HG03060 (cell line): Measurements from ENCODE around the gene YES1.
"Not testable (repeated sequence)": the region's sequence is repeated elsewhere in the genome, so short reads cannot be mapped to it uniquely, and the experiment has no call there.

Experiments used
- ATAC-seq: cut with Tn5 transposase; IDR thresholded peaks from one replicate; pipeline ENCODE4 v1.9.1; 2021; ENCODE audit warnings: low read depth, moderate number of reproducible peaks; ENCODE audit not compliant: unreplicated experiment

Gene YES1

GRCh38 chr18:693466-694187 lies 118.4 kb downstream of the YES1 start:
- no peak for ATAC-seq

DNA sequence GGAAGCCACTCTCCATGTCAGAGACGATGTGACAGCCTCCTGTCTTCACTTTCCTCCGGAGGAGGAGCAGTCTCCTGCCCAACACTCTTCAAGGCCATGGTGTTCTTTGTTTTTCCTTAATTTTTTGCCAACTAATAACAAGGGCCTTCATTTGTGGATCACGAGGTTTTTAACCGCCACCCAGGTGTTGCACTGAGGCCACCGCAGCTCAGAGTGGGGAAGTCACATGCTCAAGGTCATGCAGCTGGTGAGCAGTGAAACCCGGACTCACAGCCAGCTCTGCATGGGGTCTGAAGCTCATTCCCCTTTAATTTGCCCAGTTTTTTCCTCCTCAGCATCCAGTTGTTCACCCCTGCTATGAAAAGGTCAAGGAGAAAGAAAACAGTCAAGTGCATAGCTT lies 119.2 kb downstream of the YES1 start:
- ATAC-seq: no peak

- no peak for ATAC-seq
These were observed 123.7 kb downstream of the YES1 start for GRCh38 chr18:688323-688722.

DNA sequence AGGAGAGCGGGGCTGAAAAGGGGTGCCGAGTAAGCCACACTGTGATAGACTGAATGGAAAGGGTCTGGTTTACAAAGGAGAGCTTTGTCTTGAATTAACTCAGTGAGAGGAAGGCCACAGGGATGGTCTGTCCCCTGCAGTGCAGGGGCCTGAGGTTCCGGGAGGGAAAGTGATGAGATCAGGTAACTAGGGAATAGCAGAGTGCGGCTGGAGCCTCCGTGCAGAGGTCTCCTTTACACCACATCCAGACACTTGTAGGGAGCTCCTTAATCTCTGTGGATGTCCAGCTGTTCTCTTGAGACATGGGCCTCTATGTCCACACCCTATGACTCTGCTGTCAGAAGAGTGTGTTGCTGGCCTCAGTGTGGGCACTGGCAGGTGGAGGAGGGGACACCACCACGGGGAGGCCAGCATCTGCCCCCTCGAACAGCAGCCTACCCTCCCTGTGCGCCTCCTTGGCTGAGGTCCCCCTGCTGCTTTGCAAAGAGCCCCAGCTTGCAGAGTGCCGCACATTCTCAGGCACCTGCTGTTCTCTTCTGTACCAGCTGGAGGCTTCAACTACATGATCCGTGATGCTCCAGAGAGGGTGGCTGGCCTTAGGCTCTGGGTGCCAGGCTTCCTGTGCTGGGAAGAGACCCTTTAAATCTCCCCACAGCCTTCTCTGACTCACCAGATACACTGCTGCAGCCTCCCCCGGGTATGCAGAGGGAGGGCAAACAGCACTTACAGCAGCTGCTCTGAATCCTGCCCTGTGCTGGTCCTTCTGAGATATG lies 125.5 kb downstream of the YES1 start:
- ATAC-seq: no peak

DNA sequence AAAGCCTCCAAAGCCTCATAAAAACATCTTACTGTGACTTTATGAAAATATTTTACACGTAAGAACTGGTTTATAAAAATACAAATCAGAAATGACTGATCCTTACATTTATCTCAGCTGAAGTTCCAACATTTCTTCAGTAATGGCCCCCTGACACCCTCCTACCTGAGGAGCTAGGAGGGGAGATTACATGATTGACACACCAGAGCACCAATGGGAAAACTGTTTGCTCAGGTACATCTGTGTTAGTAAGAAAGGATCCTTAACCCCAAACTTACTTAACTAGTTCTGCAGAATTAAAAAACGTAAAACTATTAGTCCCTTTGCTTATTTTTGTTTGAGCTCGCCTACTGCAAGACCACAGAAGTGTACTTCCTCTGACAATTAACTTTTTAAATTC lies 126.6 kb downstream of the YES1 start:
- no peak for ATAC-seq

- ATAC-seq: no peak
These were observed 128.5 kb downstream of the YES1 start for GRCh38 chr18:683531-683930.

DNA sequence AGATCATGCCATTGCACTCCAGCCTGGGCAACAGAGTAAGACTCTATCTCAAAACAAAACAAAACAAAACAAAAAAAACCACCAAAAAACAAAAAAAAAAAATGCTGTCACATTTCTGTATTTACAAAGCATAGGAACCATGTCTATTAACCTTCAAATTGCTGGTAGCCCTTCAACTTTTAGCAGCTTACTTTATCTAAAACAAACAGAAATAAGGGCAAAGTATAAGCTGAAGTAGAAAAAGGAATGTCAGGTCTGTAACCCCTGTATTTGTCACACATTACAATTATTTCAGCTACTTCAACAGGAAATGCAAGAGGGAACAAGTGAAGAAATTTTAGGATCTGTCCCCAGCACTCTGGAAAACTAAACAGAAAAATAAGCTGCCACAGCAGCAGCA lies 129.2 kb downstream of the YES1 start:
- no peak for ATAC-seq

GRCh38 chr18:682416-682815 lies 129.6 kb downstream of the YES1 start:
- not testable (repeated sequence) for ATAC-seq

DNA sequence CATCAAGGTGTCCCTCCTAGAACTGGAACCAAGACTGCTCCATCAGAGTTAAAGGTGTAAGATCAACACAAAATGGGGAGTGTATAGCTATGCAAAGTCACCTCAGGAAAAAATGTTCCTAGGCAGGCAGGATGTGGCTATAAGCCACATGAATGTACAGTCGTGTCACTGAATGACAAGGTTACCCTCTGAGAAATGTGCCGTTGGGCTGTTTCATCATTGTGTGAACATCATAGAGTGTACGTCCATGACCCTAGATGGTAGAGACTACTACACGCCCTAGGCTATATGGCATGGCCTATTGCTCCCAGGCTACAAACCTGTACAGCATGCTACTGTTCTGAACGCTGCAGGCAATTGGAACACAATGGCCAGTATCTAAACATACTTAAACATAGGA lies 130.1 kb downstream of the YES1 start:
- ATAC-seq: no peak

DNA sequence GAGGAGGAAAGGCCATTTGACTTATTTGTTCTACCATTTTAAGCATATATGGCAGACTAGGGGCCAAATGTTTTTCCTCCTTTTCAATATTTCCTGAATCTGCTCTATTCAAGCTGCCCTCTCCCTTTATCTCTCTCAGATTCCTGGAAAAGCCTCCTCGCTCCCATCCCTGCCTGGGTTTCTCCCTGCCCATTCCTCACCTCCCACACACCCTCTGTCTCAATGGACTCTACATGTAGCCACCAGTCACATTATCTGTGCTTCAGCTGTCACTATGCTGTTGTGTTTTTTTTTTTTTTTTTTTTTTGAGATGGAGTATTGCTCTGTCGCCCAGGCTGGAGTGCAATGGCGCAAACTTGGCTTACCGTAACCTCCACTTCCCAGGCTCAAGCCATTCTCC lies 131.7 kb downstream of the YES1 start:
- ATAC-seq: no peak

DNA sequence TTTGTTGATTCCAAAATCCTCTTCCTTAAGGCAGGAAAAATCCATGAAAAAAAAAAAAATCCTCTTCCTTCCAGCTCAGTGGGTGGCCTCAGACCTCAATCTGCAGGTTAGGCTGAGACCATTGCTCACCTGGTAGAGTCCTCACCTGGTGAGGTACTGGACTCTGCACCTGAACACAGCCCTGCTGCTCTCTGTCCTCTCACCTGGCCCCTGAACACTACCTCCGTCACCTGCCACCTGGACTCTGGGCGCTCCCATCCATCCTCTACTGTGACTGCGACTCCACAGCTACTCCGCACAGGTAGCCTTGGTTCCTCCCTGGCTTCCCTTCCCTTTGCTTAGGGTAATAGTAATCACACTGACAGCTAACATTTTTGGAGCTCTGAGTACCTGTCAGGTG lies 132.5 kb downstream of the YES1 start:
- ATAC-seq: no peak

DNA sequence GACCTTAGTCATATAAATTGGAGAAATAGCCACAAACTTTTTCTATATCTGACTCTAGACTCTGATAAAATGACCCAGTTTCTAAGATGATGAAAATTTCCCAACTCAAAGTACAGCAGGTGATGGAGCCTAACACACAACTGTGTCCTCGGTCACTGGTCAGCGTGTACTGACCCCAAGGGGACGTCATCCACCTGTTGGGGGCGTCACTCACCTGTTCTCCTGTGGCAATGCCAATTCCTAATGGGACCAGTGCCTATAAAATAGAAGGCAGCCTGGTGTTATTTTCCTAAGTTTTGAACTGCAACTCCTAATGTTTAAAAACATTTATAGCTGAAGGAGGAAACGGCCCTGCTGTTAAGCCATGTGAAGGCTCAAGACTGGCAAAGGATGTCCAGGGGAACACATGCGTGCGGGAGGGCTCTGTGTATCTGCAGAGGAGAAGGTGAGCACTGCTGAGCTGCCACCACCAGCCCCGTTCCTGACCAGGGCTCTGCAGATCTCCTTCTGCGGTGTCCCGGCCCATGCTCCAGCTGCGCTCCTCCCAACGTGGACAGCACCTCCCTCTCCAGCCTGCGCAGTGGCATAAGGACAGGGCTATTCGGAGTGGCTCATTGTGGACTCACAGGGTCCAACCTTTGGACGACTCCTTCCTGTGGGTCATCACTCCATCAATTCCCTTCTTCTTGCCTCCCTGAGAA lies 133.4 kb downstream of the YES1 start:
- ATAC-seq: no peak

GRCh38 chr18:677951-678381 lies 134.1 kb downstream of the YES1 start:
- ATAC-seq: no peak

- ATAC-seq: no peak
These were observed 134.9 kb downstream of the YES1 start for GRCh38 chr18:677145-677544.

GRCh38 chr18:676736-677135 lies 135.3 kb downstream of the YES1 start:
- no peak for ATAC-seq

GRCh38 chr18:676069-676468 lies 136.0 kb downstream of the YES1 start:
- no peak for ATAC-seq

DNA sequence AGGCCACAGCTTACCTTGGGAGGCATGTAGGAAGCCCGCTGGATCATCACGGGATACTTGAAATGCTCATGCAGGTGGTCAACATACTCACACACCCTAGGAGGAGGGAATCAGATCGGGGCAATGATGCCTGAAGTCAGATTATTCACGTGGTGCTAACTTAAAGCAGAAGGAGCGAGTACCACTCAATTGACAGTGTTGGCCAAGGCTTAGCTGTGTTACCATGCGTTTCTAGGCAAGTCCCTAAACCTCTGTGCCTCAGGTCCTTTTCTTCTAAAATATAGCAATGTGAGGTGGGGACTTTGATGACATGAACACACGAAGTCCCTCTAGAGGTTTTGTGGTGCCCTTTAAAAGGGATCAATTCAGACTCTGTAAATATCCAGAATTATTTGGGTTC lies 136.7 kb downstream of the YES1 start:
- no peak for ATAC-seq

- ATAC-seq: no peak
These were observed 138.3 kb downstream of the YES1 start for GRCh38 chr18:673769-674168.

DNA sequence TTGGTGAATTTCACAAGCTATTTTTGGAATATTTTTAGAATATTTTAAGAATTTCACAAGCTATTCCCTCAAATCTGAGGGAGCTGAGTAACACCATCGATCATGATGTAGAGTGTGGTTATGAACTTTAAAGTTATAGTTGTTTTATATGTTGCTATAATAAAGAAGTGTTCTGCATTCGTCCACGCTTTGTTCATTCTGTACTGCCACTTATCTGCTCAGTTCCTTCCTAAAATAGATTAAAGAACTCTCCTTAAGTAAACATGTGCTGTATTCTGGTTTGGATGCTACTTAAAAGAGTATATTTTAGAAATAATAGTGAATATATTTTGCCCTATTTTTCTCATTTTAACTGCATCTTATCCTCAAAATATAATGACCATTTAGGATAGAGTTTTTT lies 138.7 kb downstream of the YES1 start:
- no peak for ATAC-seq
